Measurements from ENCODE around the gene ZNF101.
A peak's percentile ranks its signal among the peaks of the same experiment; 100 is the strongest.

The ZNF101 gene

DNA sequence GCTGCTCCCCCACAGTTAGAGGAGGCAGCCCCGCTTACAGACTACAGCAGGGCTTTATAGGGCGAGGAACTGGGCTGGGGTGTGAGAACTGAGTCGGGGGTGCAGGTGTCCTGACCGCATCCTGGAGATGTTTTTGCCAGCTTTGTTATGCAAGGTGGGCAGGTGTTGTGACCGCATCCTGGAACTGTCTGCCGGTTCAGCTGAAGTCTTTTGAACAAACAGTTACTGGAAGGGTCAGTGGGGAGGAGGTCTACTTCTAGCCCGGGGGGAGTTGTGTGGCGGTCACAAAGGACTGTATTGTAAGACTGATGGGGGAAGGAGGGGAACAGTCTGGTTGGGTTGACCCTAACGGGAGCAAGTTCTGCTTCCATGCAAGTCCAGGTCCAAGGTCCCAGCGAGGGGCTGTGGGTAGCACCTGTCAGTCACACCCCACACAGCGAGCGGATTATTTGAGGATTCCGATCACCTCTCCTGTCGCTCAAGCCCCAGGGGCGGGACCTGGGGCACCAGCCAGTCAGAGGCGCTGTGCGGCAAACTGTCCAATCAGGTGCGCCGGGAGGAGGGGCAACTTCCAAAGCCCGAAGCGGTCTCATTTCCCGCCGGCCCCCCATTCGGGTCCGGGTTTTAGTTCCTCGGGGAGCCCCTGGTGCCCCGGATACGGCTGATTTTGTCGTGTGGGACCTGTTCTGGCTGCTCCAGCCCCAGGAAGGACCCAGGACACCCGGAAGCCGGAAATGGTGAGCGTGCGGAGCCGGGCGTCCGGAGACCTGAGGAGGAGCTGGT, at the start of gene ZNF101:
TSS of gene ZNF101 (plus strand) at position 610 of the 783 bp plus-strand sequence. CDS start at position 735, 125 bp downstream.
- DNase-seq = peak; percentile 96

- no peak for DNase-seq
Measured at GRCh38 chr19:19619181-19619848, 49.3 kb upstream of the ZNF101 start.

GRCh38 chr19:19619849-19620210, 48.8 kb upstream of the ZNF101 start:
- no peak for DNase-seq

- DNase-seq = no peak
Measured at GRCh38 chr19:19623383-19623782, 45.3 kb upstream of the ZNF101 start.

GRCh38 chr19:19624032-19624570, 44.5 kb upstream of the ZNF101 start:
- DNase-seq = no peak

GRCh38 chr19:19626516-19627472, 41.8 kb upstream of the ZNF101 start:
- no peak for DNase-seq

DNA sequence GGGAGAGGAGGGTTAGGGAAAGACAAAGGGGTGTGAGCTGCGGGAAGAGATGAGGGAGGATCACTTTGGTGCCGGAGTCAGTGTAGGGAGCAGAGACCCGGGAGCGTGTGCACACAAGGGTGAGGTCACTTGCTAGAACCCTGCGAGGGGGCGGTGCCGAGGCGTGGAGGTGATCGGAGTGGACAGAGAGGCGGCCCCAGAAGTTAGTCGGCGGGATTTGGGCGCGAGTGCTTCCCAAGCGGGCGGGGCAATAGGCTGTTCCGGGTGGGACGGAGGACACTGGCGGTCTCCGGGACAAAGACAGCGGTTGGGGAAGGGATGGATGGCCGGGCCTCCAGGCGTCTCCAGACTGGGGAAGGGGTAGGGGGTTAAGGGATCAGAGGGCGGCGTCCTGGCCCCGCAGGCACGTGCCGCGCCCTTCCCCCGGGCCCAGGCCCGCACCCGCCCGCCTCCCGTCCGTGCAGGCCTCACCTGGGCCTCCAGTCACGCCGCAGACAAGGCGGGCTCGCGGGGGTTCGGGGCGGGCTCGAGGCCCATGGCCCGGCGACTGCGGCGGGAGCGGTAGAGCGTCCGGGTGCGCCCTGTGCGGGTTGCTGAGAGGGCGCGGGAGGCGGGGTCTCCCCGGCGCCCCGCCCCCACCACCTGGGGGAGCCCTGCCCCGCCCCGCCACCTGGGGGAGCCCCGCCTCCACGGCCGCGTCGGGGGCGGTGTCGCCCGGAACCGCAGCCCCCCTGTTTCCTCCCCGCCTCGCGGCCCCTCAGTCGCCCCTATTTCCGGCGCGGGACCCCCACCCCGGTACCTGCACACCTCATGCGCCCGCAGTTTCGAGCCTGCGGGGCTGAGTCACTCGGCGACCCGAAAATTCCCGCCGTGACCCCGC, 40.8 kb upstream of the ZNF101 start, which contains the start of gene LPAR2:
TSS of gene LPAR2 (minus strand) at position 600 of the 880 bp plus-strand sequence. CDS start 945 bp downstream, outside the sequence.
- peak; percentile 75 for DNase-seq

GRCh38 chr19:19628501-19629134, 40.0 kb upstream of the ZNF101 start:
- DNase-seq = peak; percentile 45

- no peak for DNase-seq
Measured at GRCh38 chr19:19630062-19630414, 38.6 kb upstream of the ZNF101 start.

GRCh38 chr19:19630426-19630825, 38.2 kb upstream of the ZNF101 start:
- DNase-seq = no peak

DNA sequence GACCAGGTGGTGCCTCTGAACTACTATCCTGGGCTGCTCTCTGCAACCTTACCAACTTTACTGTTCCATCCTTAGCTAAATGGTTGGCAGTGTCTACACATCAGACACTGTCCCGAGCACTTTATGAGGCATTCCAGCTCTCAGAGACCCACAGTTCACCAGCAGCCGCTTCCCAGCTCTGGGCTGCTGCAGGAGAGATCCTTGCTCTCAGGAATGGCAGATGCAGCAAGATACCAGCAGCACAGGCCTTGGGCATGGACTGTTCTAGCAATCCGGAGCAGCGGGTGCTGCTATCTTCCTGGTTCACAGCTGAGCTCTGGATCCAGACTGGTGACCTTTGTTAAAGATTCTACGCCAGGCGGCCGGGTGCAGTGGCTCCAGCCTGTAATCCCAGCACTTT, 37.3 kb upstream of the ZNF101 start:
- DNase-seq = no peak

DNA sequence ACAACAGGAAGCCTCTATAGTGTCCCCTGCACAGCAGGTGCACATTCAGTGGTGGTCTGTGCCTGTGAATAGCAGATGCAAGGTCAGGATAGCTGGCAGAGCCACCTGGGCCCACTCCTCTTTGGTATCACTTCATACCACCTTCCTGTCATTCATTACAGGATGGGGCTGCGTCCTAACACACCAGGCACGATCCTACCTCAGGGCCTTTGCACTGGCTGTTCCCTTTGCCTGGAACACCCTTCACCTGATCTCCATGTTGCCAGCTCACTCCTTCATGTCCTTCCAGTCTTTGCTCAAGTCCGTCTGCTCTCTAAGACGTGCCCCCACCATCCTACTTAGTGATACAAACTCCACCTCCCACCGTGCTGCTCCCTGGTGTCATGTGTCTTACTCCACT, 36.0 kb upstream of the ZNF101 start:
- DNase-seq = no peak

GRCh38 chr19:19633711-19634515, 34.7 kb upstream of the ZNF101 start:
- DNase-seq = no peak

DNA sequence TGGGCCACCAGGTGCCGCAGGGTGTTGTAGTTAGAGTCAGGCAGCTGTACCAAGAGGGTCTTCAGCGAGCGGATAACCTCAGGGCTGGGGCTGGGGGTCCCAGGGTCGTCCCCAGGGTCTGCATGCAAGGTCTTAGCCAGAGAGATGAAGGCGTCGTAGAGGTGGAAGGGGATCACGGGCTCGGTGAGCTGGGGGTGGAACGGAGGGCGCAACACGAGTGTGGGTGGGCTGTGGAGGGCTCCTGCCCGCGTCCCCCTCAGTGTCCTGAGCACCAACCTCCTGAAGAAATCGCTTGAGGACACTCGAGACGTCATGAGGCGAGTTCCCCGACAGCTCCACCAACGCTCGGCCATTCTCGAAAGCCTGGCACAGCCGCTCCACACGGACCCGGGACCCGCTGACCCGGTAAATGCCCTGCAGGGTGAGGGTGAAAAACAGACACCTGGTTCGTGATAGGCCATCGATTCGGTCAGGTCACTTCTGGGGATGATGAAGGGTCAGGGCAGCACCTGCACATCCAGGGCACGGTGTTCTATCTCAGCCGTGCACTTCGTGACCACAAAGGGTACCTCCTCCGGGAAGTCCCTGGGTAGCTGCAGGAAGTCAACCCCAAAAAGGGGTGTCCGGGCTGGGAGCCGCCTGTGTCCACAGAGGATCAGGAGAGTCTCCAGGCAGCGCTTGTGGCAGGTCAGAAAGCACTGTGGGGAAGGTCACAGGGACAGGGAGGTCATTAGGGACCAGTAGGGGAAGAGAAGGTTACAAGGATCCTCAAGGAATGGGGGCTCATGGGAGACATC, 33.9 kb upstream of the ZNF101 start:
- DNase-seq = no peak

DNA sequence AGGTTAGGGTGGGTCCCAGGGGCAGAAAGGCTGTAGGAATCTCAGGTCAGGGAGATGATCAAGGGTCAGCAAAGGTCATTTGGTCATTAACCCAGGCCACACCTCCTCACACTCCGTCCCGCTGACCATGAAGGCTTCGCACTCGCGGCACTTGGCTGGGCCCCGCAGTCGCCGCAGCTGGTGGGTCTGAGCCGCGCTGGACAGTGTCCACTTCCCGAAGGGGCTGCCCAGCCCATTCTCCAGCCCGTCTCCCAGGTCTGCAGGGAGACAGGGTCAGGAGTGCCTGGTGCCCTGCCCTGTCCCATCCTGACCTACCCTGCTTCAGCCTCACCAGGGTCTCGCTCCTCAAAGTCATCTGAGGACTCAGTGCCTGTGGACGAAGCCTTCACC, 33.3 kb upstream of the ZNF101 start:
- no peak for DNase-seq

DNA sequence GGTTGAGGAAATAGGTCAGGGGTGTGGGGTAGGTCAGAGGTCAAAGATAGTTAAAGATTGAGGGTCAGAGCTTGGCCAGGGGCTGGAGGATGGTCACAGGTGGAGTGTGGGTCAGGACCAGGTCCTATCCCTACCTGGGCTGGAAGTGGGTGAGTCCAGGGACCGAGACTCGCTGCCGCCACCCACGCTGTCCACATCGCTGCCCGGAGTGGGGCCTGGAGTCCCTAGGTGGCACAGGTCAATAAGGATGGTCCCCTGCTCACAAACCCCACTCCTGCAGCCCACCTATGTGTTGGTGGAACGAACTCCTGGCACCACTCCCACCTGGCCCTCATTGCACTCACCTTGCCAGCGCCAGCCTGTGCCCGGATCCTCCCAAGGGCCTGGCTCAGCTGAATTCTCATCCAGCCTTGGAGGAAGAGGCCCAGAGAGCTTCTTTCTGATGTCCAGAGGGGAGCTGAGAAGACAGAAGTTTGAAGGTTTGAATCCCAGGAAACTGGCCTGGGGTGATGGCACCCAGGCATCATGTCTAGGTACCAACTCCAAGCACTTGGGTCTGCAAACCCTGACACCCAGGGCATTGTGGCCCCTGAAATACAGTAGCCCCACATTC, 32.0 kb upstream of the ZNF101 start:
- DNase-seq = no peak

GRCh38 chr19:19637186-19637522, 31.5 kb upstream of the ZNF101 start:
- DNase-seq = no peak

- no peak for DNase-seq
Measured at GRCh38 chr19:19637523-19638251, 31.0 kb upstream of the ZNF101 start.

Measured in activated naive CD4-positive, alpha-beta T cell treated with anti-CD3 and anti-CD28 coated beads, Interleukin-2, amount 50 U/mL, for 16 hours (primary cell).